HEK293 (cell line): ENCODE results near the gene BCL11B.

Experiments
- BCL11A ChIP-seq: fragments of 450-650 bp; formaldehyde crosslinking; IDR thresholded peaks from 2 replicates; pipeline ENCODE4 v1.5.1; 2016; ENCODE audit warnings: low read depth, missing biosample characterization, missing genetic modification characterization
- GLIS1 ChIP-seq: fragments of 450-650 bp; formaldehyde crosslinking; IDR thresholded peaks from 2 replicates; pipeline ENCODE4 v1.5.1; 2016; ENCODE audit warnings: missing biosample characterization, missing genetic modification characterization
- MEIS1 ChIP-seq: sonication (generic); formaldehyde crosslinking; IDR thresholded peaks from 2 replicates; pipeline ENCODE4 v1.8.1; 2022; ENCODE audit warnings: missing genetic modification reagents, mild to moderate bottlenecking, borderline replicate concordance
- OSR2 ChIP-seq: fragments of 450-650 bp; formaldehyde crosslinking; IDR thresholded peaks from 2 replicates; pipeline ENCODE4 v1.5.1; 2016; ENCODE audit warnings: missing biosample characterization, missing genetic modification characterization
- PRDM1 ChIP-seq: fragments of 450-650 bp; formaldehyde crosslinking; IDR thresholded peaks from 2 replicates; pipeline ENCODE4; 2016; ENCODE audit warnings: missing biosample characterization, missing genetic modification characterization
- SP3 ChIP-seq: fragments of 450-650 bp; formaldehyde crosslinking; IDR thresholded peaks from 2 replicates; pipeline ENCODE4 v1.5.1; 2016; ENCODE audit warnings: missing biosample characterization, missing genetic modification characterization
- YY1 ChIP-seq: fragments of 450-650 bp; formaldehyde crosslinking; IDR thresholded peaks from 2 replicates; pipeline ENCODE4 v1.5.1; 2018; ENCODE audit warnings: missing biosample characterization, missing genetic modification characterization
- YY2 ChIP-seq: fragments of 450-650 bp; formaldehyde crosslinking; IDR thresholded peaks from 2 replicates; pipeline ENCODE4 v1.5.1; 2016; ENCODE audit warnings: missing biosample characterization, missing genetic modification characterization
- ZBTB20 ChIP-seq: fragments of 450-650 bp; formaldehyde crosslinking; IDR thresholded peaks from 2 replicates; pipeline ENCODE4 v1.5.1; 2016; ENCODE audit warnings: missing biosample characterization, missing genetic modification characterization
- ZFP3 ChIP-seq: fragments of 450-650 bp; formaldehyde crosslinking; IDR thresholded peaks from 2 replicates; pipeline ENCODE4 v1.5.1; 2016; ENCODE audit warnings: low read depth, missing biosample characterization, missing genetic modification characterization
- ZFP37 ChIP-seq: fragments of 450-650 bp; formaldehyde crosslinking; IDR thresholded peaks from 2 replicates; pipeline ENCODE4 v1.5.1; 2016; ENCODE audit warnings: missing biosample characterization, missing genetic modification characterization
- ZNF157 ChIP-seq: fragments of 450-650 bp; formaldehyde crosslinking; IDR thresholded peaks from 2 replicates; pipeline ENCODE4 v1.5.1; 2016; ENCODE audit warnings: missing biosample characterization, missing genetic modification characterization
- ZNF16 ChIP-seq: fragments of 450-650 bp; formaldehyde crosslinking; IDR thresholded peaks from 2 replicates; pipeline ENCODE4 v1.5.1; 2016; ENCODE audit warnings: low read depth, missing biosample characterization, missing genetic modification characterization
- ZNF169 ChIP-seq: fragments of 450-650 bp; formaldehyde crosslinking; IDR thresholded peaks from 2 replicates; pipeline ENCODE4 v1.5.1; 2016; ENCODE audit warnings: missing biosample characterization, missing genetic modification characterization
- ZNF174 ChIP-seq: fragments of 450-650 bp; formaldehyde crosslinking; IDR thresholded peaks from 2 replicates; pipeline ENCODE4 v1.5.0; 2017; ENCODE audit warnings: missing biosample characterization, mild to moderate bottlenecking, missing genetic modification characterization
- ZNF2 ChIP-seq: fragments of 450-650 bp; formaldehyde crosslinking; IDR thresholded peaks from 2 replicates; pipeline ENCODE4 v1.5.1; 2016; ENCODE audit warnings: missing biosample characterization, missing genetic modification characterization
- ZNF223 ChIP-seq: fragments of 450-650 bp; formaldehyde crosslinking; IDR thresholded peaks from 2 replicates; pipeline ENCODE4 v1.5.1; 2016; ENCODE audit warnings: missing biosample characterization, missing genetic modification characterization
- ZNF274 ChIP-seq, 2 experiments: fragments of 200-500 bp in 1 of 2; fragments of 450-650 bp in 1 of 2; sonication (Bioruptor generic) in 1 of 2; formaldehyde crosslinking in 1 of 2; IDR thresholded peaks; 2 replicates each; pipeline versions ENCODE4 v1.5.1 to v1.6.1; 2014 to 2016; ENCODE audit warnings: borderline replicate concordance in 1 of 2, inconsistent platforms in 1 of 2, low read length in 1 of 2, missing biosample characterization in 1 of 2, missing genetic modification characterization in 1 of 2
- ZNF324 ChIP-seq: fragments of 450-650 bp; formaldehyde crosslinking; IDR thresholded peaks from 2 replicates; pipeline ENCODE4 v1.5.1; 2016; ENCODE audit warnings: missing biosample characterization, missing genetic modification characterization
- ZNF335 ChIP-seq: fragments of 450-650 bp; formaldehyde crosslinking; conservative IDR thresholded peaks from 2 replicates; pipeline ENCODE4 v1.5.1; 2016; ENCODE audit warnings: missing biosample characterization, missing genetic modification characterization
- ZNF391 ChIP-seq: fragments of 450-650 bp; formaldehyde crosslinking; IDR thresholded peaks from 2 replicates; pipeline ENCODE4 v1.5.1; 2016; ENCODE audit warnings: low read depth, missing biosample characterization, missing genetic modification characterization, borderline replicate concordance
- ZNF514 ChIP-seq: fragments of 450-650 bp; formaldehyde crosslinking; IDR thresholded peaks from 2 replicates; pipeline ENCODE4 v1.5.1; 2016; ENCODE audit warnings: missing biosample characterization, missing genetic modification characterization
- ZNF560 ChIP-seq: fragments of 450-650 bp; formaldehyde crosslinking; IDR thresholded peaks from 2 replicates; pipeline ENCODE4 v1.5.1; 2017; ENCODE audit warnings: missing biosample characterization, missing genetic modification characterization, borderline replicate concordance
- ZNF621 ChIP-seq: fragments of 450-650 bp; formaldehyde crosslinking; IDR thresholded peaks from 2 replicates; pipeline ENCODE4 v1.5.1; 2017; ENCODE audit warnings: missing biosample characterization, missing genetic modification characterization
- ZNF660 ChIP-seq: fragments of 450-650 bp; IDR thresholded peaks from 2 replicates; pipeline ENCODE4 v1.5.1; 2018; ENCODE audit warnings: missing biosample characterization, mild to moderate bottlenecking, missing genetic modification characterization
- ZNF76 ChIP-seq: fragments of 450-650 bp; formaldehyde crosslinking; IDR thresholded peaks from 2 replicates; pipeline ENCODE4; 2016; ENCODE audit warnings: low read depth, missing biosample characterization, missing genetic modification characterization, borderline replicate concordance
- ZNF785 ChIP-seq: fragments of 450-650 bp; formaldehyde crosslinking; IDR thresholded peaks from 2 replicates; pipeline ENCODE4 v1.5.1; 2016; ENCODE audit warnings: missing biosample characterization, missing genetic modification characterization
- TF ChIP-seq, protein P1 (sequence below): fragments of 450-650 bp; formaldehyde crosslinking; IDR thresholded peaks from 2 replicates; pipeline ENCODE4 v1.5.0; 2017; ENCODE audit warnings: missing biosample characterization, missing genetic modification characterization, borderline replicate concordance
- TF ChIP-seq, protein P2 (sequence below): fragments of 450-650 bp; formaldehyde crosslinking; IDR thresholded peaks from 2 replicates; pipeline ENCODE4 v1.5.1; 2017; ENCODE audit warnings: missing biosample characterization, missing genetic modification characterization
- TF ChIP-seq, protein P3 (sequence below): fragments of 450-650 bp; formaldehyde crosslinking; IDR thresholded peaks from 2 replicates; pipeline ENCODE4 v1.5.1; 2016; ENCODE audit warnings: missing biosample characterization, missing genetic modification characterization
- TF ChIP-seq, protein P4 (sequence below): fragments of 450-650 bp; formaldehyde crosslinking; IDR thresholded peaks from 2 replicates; pipeline ENCODE4 v1.5.1; 2017; ENCODE audit warnings: missing biosample characterization, missing genetic modification characterization
- TF ChIP-seq, protein P5 (sequence below): fragments of 450-650 bp; formaldehyde crosslinking; IDR thresholded peaks from 2 replicates; pipeline ENCODE4 v1.5.1; 2017; ENCODE audit warnings: missing biosample characterization, missing genetic modification characterization

BCL11B gene

DNA sequence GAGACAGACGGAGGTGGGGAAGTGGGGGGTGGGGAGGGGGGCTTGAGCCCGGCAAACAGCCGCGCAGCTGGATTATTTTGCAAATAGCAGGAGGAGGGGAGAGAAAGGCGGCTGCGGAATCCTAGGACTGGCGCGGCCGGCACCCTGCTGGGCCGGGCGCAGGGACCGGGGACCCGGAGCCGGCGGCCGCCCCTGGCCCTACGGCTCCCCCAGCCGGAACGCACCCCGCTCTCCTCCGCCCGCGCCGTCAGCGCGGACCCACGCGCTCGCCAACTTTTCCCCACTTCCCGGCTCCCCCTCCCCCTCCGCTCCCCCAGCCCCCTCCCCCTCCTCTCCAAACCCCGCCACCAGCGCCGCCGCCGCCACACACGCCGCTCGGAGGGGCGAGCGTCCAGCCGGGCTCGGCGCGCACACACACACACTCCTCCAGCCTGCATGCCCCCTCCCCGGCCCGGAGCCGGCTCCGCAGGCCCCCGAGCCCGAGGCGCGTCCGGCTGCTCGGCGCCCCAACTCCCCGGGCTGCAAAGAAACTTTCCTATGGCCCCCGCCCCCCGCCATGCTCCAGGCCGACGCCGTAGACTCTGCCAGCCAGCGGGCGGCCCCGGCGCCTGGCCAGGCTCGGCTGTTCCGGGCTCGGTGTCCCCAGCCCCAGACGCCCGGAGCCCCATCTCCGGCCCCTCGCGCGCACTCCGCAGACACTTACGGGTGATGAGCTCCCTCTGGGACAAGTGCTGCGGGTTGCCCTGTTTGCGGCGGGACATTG, 1.4 kb downstream of the BCL11B start (continued):
- TF ChIP-seq ZNF16 (tag by site-specific recombination) (no peak), PRDM1 (no peak), BCL11A (tag by site-specific recombination) (no peak), ZNF157 (tag by site-specific recombination) (no peak), ZNF274 (IDR thresholded peaks at IDR 0.05; ENCODE audit: low read length) (no peak), ZNF274 (tag by site-specific recombination; IDR thresholded peaks at IDR 0.05; ENCODE audit: borderline replicate concordance) (no peak), ZNF223 (tag by site-specific recombination) (no peak), YY2 (tag by site-specific recombination) (peak; percentile 53; the same call in 1 of the 2 replicates), ZNF76 (no peak), ZFP37 (tag by site-specific recombination) (no peak), ZBTB20 (tag by site-specific recombination) (peak; percentile 70; the same call in 1 of the 2 replicates), ZNF785 (tag by site-specific recombination) (no peak), ZNF2 (tag by site-specific recombination) (no peak), SP3 (tag by site-specific recombination) (no peak), ZNF391 (tag by site-specific recombination) (no peak), ZNF560 (no peak), ZNF514 (tag by site-specific recombination) (no peak), OSR2 (tag by site-specific recombination) (no peak), ZNF660 (tag by site-specific recombination) (0 out of 2 replicates have a peak, but pooled peaks have one; percentile 11), MEIS1 (CRISPR knock-in tag) (no peak), ZNF335 (tag by site-specific recombination) (peak; percentile 88), ZNF169 (tag by site-specific recombination) (no peak), ZNF324 (tag by site-specific recombination) (no peak), YY1 (tag by site-specific recombination) (0 out of 2 replicates have a peak, but pooled peaks have one; percentile 28), ZNF621 (tag by site-specific recombination) (no peak), GLIS1 (tag by site-specific recombination) (no peak), ZNF174 (tag by site-specific recombination) (no peak), ZFP3 (tag by site-specific recombination) (no peak)
- TF ChIP-seq, protein P1, sequence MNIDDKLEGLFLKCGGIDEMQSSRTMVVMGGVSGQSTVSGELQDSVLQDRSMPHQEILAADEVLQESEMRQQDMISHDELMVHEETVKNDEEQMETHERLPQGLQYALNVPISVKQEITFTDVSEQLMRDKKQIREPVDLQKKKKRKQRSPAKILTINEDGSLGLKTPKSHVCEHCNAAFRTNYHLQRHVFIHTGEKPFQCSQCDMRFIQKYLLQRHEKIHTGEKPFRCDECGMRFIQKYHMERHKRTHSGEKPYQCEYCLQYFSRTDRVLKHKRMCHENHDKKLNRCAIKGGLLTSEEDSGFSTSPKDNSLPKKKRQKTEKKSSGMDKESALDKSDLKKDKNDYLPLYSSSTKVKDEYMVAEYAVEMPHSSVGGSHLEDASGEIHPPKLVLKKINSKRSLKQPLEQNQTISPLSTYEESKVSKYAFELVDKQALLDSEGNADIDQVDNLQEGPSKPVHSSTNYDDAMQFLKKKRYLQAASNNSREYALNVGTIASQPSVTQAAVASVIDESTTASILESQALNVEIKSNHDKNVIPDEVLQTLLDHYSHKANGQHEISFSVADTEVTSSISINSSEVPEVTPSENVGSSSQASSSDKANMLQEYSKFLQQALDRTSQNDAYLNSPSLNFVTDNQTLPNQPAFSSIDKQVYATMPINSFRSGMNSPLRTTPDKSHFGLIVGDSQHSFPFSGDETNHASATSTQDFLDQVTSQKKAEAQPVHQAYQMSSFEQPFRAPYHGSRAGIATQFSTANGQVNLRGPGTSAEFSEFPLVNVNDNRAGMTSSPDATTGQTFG (tag by site-specific recombination) = no peak
- TF ChIP-seq, protein P2, sequence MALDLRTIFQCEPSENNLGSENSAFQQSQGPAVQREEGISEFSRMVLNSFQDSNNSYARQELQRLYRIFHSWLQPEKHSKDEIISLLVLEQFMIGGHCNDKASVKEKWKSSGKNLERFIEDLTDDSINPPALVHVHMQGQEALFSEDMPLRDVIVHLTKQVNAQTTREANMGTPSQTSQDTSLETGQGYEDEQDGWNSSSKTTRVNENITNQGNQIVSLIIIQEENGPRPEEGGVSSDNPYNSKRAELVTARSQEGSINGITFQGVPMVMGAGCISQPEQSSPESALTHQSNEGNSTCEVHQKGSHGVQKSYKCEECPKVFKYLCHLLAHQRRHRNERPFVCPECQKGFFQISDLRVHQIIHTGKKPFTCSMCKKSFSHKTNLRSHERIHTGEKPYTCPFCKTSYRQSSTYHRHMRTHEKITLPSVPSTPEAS (tag by site-specific recombination) = no peak
- TF ChIP-seq, protein P3, sequence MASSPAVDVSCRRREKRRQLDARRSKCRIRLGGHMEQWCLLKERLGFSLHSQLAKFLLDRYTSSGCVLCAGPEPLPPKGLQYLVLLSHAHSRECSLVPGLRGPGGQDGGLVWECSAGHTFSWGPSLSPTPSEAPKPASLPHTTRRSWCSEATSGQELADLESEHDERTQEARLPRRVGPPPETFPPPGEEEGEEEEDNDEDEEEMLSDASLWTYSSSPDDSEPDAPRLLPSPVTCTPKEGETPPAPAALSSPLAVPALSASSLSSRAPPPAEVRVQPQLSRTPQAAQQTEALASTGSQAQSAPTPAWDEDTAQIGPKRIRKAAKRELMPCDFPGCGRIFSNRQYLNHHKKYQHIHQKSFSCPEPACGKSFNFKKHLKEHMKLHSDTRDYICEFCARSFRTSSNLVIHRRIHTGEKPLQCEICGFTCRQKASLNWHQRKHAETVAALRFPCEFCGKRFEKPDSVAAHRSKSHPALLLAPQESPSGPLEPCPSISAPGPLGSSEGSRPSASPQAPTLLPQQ (tag by site-specific recombination) = no peak
- TF ChIP-seq, protein P4, sequence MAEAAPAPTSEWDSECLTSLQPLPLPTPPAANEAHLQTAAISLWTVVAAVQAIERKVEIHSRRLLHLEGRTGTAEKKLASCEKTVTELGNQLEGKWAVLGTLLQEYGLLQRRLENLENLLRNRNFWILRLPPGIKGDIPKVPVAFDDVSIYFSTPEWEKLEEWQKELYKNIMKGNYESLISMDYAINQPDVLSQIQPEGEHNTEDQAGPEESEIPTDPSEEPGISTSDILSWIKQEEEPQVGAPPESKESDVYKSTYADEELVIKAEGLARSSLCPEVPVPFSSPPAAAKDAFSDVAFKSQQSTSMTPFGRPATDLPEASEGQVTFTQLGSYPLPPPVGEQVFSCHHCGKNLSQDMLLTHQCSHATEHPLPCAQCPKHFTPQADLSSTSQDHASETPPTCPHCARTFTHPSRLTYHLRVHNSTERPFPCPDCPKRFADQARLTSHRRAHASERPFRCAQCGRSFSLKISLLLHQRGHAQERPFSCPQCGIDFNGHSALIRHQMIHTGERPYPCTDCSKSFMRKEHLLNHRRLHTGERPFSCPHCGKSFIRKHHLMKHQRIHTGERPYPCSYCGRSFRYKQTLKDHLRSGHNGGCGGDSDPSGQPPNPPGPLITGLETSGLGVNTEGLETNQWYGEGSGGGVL = peak; percentile 55; the same call in 1 of the 2 replicates
- TF ChIP-seq, protein P5, sequence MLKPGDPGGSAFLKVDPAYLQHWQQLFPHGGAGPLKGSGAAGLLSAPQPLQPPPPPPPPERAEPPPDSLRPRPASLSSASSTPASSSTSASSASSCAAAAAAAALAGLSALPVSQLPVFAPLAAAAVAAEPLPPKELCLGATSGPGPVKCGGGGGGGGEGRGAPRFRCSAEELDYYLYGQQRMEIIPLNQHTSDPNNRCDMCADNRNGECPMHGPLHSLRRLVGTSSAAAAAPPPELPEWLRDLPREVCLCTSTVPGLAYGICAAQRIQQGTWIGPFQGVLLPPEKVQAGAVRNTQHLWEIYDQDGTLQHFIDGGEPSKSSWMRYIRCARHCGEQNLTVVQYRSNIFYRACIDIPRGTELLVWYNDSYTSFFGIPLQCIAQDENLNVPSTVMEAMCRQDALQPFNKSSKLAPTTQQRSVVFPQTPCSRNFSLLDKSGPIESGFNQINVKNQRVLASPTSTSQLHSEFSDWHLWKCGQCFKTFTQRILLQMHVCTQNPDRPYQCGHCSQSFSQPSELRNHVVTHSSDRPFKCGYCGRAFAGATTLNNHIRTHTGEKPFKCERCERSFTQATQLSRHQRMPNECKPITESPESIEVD = no peak
